ENCODE results near the gene RABGAP1L.
"Not testable (repeated sequence)": the region's sequence is repeated elsewhere in the genome, so short reads cannot be mapped to it uniquely, and the experiment has no call there.

RABGAP1L gene

GRCh38 chr1:174159252-174160108, at the start of gene RABGAP1L:
Gene RABGAP1L (plus strand): TSS chr1:174159520.
- DNase-seq = peak; percentile 58 to 78

GRCh38 chr1:174110053-174110452, 49.3 kb upstream of the RABGAP1L start:
- no peak for DNase-seq

- DNase-seq = no peak
These were observed 46.7 kb upstream of the RABGAP1L start for GRCh38 chr1:174112489-174113162.

GRCh38 chr1:174114106-174114505, 45.2 kb upstream of the RABGAP1L start:
- no peak for DNase-seq

GRCh38 chr1:174114788-174115448, 44.4 kb upstream of the RABGAP1L start:
- peak in 1 of 2 experiments; percentile 51 for DNase-seq

DNA sequence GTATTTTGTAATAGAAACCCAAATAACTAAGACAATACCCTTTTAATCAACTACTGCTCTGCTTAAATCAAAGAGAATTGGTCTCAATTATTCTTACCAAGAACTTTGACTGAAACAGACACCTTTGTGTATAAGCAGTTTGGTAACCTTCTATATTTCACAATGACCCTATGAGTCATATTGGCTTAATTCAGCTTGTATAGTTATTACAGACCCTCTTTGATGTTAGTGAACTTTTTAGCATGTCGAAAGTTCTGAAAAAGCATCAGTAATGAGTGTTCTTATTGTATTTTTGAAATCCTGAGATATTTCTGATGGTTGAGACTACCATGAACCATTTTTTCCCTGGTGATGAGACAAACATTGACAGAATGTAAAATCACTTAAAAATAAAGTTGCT, 43.3 kb upstream of the RABGAP1L start:
- DNase-seq = no peak

DNA sequence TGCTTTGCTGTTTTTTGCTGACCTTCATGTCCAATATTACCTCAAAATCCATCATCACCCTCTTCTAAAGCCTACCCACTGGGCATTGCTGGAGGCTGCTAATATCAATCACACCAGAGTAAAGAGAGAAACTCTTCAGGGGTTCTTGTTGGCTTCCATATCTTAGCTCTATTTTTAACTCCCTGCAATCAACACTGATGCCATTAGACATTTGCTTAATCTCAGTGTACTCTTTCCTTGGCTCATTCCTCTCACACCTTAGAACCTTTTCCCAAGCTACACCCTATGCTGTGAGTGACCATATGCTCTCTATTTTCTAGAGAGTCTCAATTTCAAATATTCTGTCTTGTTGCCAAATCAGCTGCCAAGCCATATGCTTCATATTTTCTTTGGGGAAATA, 40.6 kb upstream of the RABGAP1L start:
- no peak for DNase-seq

DNA sequence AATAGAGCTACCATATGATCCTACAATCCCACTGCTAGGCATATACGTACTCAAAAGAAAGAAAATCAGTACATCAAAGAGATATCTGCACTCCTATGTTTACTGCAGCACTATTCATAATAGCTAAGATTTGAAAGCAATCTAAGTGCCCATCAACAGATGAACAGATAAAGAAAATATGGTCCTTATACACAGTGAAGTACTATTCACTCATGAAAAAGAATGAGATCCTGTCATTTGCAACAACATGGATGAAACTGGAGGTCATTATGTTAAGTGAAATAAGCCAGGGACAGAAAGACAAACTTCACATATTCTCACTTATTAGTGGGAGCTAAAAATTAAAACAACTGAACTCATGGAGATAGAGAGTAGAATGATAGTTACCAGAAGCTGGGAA, 37.0 kb upstream of the RABGAP1L start:
- DNase-seq = not testable (repeated sequence)

- no peak for DNase-seq
These were observed 35.5 kb upstream of the RABGAP1L start for GRCh38 chr1:174123843-174124242.

GRCh38 chr1:174127176-174127575, 32.1 kb upstream of the RABGAP1L start:
- not testable (repeated sequence) for DNase-seq

DNA sequence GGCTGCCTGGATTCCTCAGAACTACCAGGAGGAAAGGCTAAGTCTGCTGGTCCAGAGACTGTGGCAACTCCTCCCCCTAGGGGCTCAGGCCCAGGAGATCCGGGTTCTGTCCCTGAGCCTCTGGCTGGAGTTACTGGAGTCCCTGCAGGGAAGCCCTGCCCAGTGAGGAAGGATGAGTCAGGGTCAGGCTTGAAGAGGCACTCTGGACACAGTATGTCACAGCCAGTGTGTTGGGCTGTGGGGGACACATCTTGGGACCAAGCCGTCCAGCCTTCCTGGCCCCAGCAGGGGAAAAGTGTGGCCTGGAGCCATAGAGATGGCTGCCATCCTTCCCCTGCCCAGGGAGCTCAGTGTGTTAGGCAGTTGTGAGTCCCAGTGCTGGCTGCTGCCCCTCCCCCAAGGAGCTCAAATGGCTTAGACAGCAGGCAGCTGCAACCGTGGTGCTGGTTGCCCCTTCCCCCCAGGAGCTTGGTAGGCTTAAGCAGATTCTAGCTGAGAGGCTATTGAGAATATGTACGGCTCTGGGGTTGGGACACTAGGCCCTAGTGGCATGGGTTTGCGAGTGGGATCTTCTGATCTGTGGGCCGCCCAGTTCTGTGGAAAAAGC, 28.2 kb upstream of the RABGAP1L start:
- no peak for DNase-seq

GRCh38 chr1:174134003-174134659, 25.2 kb upstream of the RABGAP1L start:
- no peak for DNase-seq

DNA sequence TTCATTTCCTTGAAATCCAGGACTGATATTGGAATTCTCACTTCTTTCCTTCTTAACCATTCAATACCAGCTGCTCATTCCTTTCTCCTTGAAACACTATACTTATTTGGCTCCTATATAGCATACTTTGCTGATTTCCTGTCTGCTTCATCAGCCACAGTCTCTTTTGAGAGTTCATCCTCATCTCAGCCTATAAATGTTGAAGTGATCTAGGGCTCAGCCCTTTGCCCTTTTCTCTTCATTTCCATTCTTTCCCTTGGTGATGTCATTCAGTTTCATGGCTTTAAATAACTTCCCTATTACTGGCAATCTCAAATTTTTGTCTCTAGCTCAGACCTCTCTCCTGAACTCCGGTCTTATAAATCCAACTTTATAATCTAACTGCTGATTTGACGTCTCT, 24.1 kb upstream of the RABGAP1L start:
- DNase-seq = no peak

GRCh38 chr1:174136714-174137113, 22.6 kb upstream of the RABGAP1L start:
- DNase-seq = no peak

DNA sequence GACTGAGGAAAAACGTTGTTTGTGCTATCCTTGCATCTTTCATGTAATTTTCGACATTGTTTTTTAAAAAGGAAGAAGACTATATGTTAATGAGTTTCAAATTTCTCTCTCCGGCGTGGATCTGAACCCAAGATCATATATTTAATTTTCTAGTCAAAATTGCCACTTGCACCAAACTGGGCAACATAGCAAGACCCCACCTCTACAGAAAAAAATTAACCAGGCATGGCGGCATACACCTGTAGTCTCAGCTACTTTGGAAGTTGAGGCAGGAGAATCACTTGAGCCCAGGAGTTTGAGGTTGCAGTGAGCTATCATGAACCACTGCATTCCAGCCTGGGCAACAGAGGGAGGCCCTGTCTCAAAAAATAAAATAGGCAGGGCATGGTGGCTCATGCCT, 16.5 kb upstream of the RABGAP1L start:
- no peak for DNase-seq

GRCh38 chr1:174143727-174144396, 15.5 kb upstream of the RABGAP1L start:
- not testable (repeated sequence) for DNase-seq

DNA sequence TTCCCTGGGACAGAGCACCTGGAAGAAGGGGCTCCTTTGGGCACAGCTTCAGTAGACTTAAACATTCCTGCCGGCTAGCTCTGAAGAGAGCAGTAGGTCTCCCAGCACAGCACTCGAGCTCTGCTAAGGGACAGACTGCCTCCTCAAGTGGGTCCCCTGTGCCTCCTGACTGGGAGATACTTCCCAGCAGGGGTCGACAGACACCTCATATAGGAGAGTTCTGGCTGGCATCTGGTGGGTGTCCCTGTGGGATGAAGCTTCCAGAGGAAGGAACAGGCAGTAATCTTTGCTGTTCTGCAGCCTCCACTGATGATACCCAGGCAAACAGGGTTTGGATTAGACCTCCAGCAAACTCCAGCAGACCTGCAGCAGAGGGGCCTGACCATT, 14.9 kb upstream of the RABGAP1L start:
- DNase-seq = not testable (repeated sequence)

DNA sequence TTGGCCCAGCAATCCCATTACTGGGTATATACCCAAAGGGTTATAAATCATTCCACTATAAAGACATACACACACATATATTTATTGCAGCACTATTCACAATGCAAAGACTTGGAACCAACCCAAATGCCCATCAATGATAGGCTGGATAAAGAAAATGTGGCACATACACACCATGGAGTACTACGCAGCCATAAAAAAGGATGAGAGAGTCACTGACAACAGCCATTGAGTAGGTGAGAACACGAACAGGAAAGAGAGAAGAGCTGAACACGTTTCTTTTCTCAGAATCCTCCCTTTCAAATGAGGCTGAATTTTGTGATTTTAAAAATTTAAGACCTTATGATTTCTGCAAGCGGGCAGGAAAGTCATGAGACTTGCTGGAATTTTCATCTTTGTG, 10.1 kb upstream of the RABGAP1L start:
- no peak for DNase-seq

- no peak for DNase-seq
These were observed 8.8 kb upstream of the RABGAP1L start for GRCh38 chr1:174150499-174150898.

DNA sequence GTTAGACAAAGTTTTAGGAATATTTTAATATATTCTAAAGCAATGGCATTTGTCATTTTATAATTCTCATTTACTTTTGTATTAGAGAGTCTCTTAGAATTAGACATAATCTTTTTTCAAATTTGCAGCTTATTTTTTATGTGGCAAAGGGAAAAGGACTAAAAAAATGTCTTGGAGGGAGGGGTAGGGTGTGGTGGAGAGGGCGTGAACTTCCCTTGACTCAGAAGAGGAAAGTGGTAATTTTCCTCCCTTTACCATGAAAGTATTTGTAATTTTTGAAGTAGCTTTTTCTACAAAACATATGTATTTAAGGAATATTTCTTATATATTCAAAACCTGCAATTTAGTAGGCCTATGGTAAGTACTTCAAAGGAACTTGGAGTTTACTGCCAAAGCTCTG, 6.9 kb upstream of the RABGAP1L start:
- no peak for DNase-seq

DNA sequence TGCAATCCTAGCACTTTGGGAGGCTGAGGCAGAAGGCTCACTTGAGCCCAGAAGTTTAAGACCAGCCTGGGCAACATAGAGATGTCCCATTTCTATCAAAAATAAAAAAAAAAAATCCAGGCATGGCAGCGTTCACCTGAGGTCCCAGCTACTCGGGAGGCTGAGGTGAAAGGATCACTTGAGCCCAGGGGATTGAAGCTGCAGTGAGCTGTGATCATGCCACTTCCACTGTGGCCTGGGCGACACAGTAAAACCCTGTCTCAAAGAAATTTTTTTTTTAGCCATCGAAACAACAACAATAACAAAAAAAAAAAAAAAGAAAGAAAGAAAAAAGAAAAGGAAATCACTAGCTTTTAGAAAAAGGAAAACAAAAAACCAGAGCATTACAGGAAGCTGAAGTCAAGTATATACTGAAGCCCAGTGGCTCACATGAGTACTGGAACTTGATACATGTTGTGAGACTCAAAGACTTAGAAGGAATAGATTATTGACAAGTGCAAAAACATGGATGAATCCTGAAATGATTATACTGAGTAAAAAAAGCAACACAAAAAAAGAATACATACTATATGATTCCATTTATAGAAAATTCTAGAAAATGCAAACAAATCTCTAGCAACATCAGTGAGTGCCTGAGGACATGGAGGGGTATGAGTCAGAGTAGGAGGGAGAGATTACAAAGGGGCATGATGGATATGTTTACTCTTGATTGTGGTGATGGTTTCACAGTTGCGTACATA, 6.1 kb upstream of the RABGAP1L start:
- DNase-seq = no peak

GRCh38 chr1:174153825-174154107, 5.6 kb upstream of the RABGAP1L start:
- no peak for DNase-seq
